GM19023 (cell line): ENCODE results near the gene ORC2.

Source experiments
- ATAC-seq: cut with Tn5 transposase; IDR thresholded peaks from one replicate; pipeline ENCODE4 v1.9.1; 2021; ENCODE audit warnings: mild to moderate bottlenecking, moderate library complexity; ENCODE audit not compliant: unreplicated experiment

The ORC2 gene

GRCh38 chr2:200862532-200863000 is 100.9 kb downstream of the ORC2 start:
- no peak for ATAC-seq

DNA sequence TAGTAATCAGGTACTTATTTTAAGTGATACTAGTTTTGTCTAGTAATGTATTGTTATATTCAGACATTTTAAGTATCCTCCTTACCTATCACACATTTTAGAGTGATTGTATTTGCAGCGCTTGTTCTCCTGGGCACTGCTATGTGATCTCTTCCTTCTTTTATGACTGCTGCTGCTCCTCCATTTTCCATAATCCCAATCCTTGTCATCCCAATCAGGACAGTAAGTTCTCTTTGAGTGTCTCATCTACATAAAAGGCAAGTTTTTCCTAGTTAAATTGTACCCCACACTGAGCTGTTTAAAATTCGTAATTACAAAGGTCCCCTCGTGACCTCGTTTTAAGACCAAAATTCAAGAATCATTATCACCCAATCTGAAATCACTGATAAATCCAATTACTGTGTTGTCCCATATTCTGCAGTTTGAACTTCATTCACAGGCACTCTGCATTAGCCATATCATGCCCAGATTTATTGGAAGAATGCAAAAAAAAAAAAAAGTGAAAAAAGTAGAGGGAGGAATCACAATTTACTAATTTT is 101.8 kb downstream of the ORC2 start:
- ATAC-seq: no peak

- ATAC-seq: no peak
Measured at GRCh38 chr2:200860092-200860795, 103.2 kb downstream of the ORC2 start.
